Measurements from ENCODE around the gene FUOM.

FUOM gene

GRCh38 chr10:133326223-133326551 lies 31.6 kb downstream of the FUOM start:
- no peak for TF ChIP-seq CTCF (IDR thresholded peaks at IDR 0.05)

GRCh38 chr10:133325440-133326222 lies 32.2 kb downstream of the FUOM start:
- TF ChIP-seq CTCF (IDR thresholded peaks at IDR 0.05) = no peak

- TF ChIP-seq CTCF (IDR thresholded peaks at IDR 0.05) = no peak
These were observed 33.0 kb downstream of the FUOM start for GRCh38 chr10:133324857-133325260.

GRCh38 chr10:133324198-133324792 lies 33.5 kb downstream of the FUOM start:
- no peak for TF ChIP-seq CTCF (IDR thresholded peaks at IDR 0.05)

GRCh38 chr10:133318494-133319127 lies 39.2 kb downstream of the FUOM start:
- peak; percentile 80 for TF ChIP-seq CTCF (IDR thresholded peaks at IDR 0.05)

GRCh38 chr10:133316732-133317131 lies 41.1 kb downstream of the FUOM start:
- TF ChIP-seq CTCF (IDR thresholded peaks at IDR 0.05) = no peak

- no peak for TF ChIP-seq CTCF (IDR thresholded peaks at IDR 0.05)
These were observed 41.6 kb downstream of the FUOM start for GRCh38 chr10:133316266-133316665.

Data from LNCAP (cell line).